Right hindlimb (tissue), 1 donor: Measurements from ENCODE around the gene BAZ2A.

Experiments used
- DNase-seq: peaks from one replicate; pipeline ENCODE4 v3.0.0-alpha.2; 2018

Gene BAZ2A

GRCh38 chr12:56634837-56635791, 5.0 kb upstream of the BAZ2A start:
- DNase-seq, result peak; percentile 74

GRCh38 chr12:56634242-56634836, 4.2 kb upstream of the BAZ2A start:
- DNase-seq, result peak; percentile 47

GRCh38 chr12:56633468-56634241, 3.5 kb upstream of the BAZ2A start:
- no peak for DNase-seq

GRCh38 chr12:56632701-56633467, 2.8 kb upstream of the BAZ2A start:
- no peak for DNase-seq

- peak; percentile 57 for DNase-seq
These were observed 1.9 kb upstream of the BAZ2A start for GRCh38 chr12:56631790-56632700.

GRCh38 chr12:56629459-56630179, 507 bp downstream of the BAZ2A start:
- DNase-seq, result peak; percentile 41

- DNase-seq, result peak; percentile 78
These were observed 1.3 kb downstream of the BAZ2A start for GRCh38 chr12:56628671-56629458.

GRCh38 chr12:56626701-56627100, 3.4 kb downstream of the BAZ2A start:
- no peak for DNase-seq

- no peak for DNase-seq
These were observed 7.6 kb downstream of the BAZ2A start for GRCh38 chr12:56622535-56622934.

GRCh38 chr12:56616925-56617324, 13.2 kb downstream of the BAZ2A start:
- DNase-seq, result no peak

- no peak for DNase-seq
These were observed 13.9 kb downstream of the BAZ2A start for GRCh38 chr12:56616244-56616643.

GRCh38 chr12:56614627-56615026, 15.5 kb downstream of the BAZ2A start:
- DNase-seq, result no peak

- DNase-seq, result no peak
These were observed 25.8 kb downstream of the BAZ2A start for GRCh38 chr12:56604355-56604754.

GRCh38 chr12:56602239-56602638, 27.9 kb downstream of the BAZ2A start:
- no peak for DNase-seq

GRCh38 chr12:56601503-56601902, 28.6 kb downstream of the BAZ2A start:
- DNase-seq, result no peak

- no peak for DNase-seq
These were observed 29.4 kb downstream of the BAZ2A start for GRCh38 chr12:56600753-56601152.

GRCh38 chr12:56599797-56600196, 30.3 kb downstream of the BAZ2A start:
- no peak for DNase-seq

- no peak for DNase-seq
These were observed 31.1 kb downstream of the BAZ2A start for GRCh38 chr12:56599041-56599440.

- no peak for DNase-seq
These were observed 33.3 kb downstream of the BAZ2A start for GRCh38 chr12:56596815-56597214.
